Activated CD4-positive, alpha-beta T cell treated with anti-CD3 and anti-CD28 coated beads for 4 hours (primary cell): ENCODE data around the gene PPP2R1B.
"Not testable (repeated sequence)": the region's sequence is repeated elsewhere in the genome, so short reads cannot be mapped to it uniquely, and the experiment has no call there.

Experiments
- DNase-seq, 2 donors: peaks; one replicate each; pipeline ENCODE4 v3.0.0-alpha.2; 2020

The PPP2R1B gene

GRCh38 chr11:111782109-111782741 lies 16.0 kb upstream of the PPP2R1B start:
- no peak for DNase-seq

DNA sequence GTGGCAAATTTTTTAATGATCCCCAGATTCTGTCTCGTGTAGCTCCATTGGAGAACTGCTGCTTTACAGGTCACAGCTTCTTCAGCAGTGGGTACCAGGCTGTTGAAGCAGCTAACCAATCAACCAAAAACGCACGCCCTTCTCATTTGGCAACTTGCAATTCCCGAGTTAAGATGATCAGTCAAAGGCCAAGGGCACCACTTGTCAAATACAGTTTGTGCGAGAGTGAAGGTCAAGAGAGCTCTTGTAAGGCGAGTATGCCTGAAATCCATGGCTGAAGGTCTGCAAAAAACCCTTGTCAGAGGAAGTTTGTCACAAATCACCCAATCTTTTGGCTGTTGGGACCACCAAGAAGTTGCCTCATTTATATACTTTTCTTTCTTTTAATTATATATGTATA lies 12.9 kb upstream of the PPP2R1B start:
- no peak for DNase-seq

DNA sequence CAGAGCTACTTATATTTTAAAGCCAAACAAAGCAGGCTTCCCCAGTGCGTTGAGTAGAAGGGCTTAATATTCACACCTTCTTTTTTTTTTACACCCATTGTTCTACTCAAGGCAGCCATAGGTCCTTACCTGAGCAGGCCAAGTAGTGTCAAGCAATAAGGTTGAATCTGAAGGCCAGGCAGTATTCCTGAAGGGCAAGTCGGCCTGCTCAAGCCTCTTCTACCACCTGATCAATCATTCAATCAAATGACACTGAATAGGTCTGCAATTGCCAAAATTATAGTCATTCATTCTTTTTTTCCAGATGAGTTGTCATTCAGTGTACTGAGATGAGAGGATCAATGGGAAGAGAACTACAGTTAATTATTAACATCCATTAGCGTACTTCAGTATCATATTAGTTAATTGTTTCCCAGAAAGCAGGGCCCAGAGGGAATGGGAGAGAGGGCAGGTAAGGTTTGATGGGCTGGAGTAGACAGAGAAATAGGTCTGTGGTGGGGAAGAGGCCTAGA lies 11.9 kb upstream of the PPP2R1B start:
- DNase-seq: no peak

GRCh38 chr11:111777094-111778046 lies 11.2 kb upstream of the PPP2R1B start:
- peak; percentile 14 to 29 for DNase-seq

DNA sequence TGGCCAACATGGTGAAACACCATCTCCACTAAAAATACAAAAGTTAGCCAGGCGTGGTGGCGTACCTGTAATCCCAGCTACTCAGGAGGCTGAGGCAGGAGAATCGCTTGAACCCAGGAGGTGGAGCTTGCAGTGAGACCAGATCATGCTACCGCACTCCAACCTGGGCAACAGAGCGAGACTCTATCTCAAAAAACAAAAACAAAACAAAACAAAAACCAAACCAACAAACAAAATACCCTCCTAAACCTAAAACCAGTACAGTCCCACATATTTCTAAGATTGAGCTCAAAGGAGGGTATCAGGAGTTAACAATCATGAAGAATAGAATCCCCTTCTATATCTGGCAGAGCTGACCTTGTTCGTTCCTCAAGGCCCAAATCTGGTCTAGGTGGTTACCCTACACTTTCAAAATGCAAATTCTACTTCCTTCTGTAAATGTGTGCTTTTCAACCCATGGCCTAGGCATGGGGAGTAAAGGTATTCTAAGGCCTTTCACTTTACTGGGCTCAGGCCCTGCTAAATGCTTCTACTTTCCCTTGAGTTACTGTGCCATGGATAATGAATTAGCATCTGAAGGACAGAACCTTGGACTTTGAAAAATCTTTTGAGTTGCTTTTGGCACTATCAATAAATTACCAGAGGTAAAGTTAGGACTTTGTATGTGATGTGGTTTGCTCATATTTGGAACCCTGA lies 10.4 kb upstream of the PPP2R1B start:
- no peak for DNase-seq

- no peak for DNase-seq
These were observed 8.9 kb upstream of the PPP2R1B start for GRCh38 chr11:111774955-111775710.

GRCh38 chr11:111772535-111772934 lies 6.3 kb upstream of the PPP2R1B start:
- no peak for DNase-seq

- not testable (repeated sequence) for DNase-seq
These were observed 5.0 kb upstream of the PPP2R1B start for GRCh38 chr11:111771205-111771604.

DNA sequence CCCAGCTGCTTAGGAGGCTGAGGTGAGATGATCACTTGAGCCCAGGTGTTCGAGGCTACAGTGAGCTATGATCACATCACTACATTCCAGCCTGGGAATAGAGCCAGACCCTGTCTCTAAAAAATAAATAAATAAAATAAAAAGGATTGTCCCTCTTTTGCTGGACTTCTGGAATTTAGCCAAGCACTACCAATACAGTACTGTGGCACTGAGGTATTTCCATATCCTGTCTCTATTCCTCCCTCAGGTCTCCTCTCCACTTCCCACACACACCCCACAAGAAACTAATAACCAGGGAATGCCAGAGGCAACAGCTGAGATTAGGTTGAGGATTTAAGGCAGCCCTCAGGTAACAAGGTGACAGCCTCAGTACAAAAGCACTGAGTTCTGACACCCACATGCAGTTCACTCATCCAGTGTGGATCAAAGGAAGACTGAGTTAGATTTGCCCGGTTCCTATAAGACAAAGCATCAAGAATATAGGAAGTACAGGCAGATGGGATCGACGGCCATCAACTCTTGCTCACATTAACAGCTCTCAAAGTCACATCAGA lies 4.5 kb upstream of the PPP2R1B start:
- no peak for DNase-seq

- DNase-seq: no peak
These were observed 599 bp upstream of the PPP2R1B start for GRCh38 chr11:111766834-111767142.

- no peak for DNase-seq
These were observed 737 bp downstream of the PPP2R1B start for GRCh38 chr11:111765320-111765983.

DNA sequence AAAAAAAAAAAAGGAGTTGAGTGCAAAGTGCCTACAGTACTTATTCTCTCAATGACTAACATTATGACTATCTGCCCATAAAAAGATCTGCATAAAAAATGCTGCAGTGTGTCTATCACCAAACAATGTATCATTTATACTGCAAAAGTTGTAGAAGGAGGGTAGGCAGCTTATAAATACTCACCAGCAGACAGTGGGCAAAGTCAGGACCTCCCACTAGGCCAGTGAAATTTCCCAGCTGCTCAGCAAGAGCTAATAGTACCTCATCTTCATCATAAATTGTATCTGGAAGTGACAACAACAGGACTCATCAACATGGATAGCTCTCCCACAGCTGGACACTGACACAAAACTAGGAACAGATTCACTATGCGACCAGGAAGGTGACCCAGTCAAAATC lies 1.6 kb downstream of the PPP2R1B start:
- DNase-seq: no peak

- DNase-seq: no peak
These were observed 3.1 kb downstream of the PPP2R1B start for GRCh38 chr11:111762981-111763643.

- DNase-seq: no peak
These were observed 3.7 kb downstream of the PPP2R1B start for GRCh38 chr11:111762526-111762925.

- DNase-seq: no peak
These were observed 5.2 kb downstream of the PPP2R1B start for GRCh38 chr11:111761036-111761435.

GRCh38 chr11:111759778-111760407 lies 6.3 kb downstream of the PPP2R1B start:
- no peak for DNase-seq

DNA sequence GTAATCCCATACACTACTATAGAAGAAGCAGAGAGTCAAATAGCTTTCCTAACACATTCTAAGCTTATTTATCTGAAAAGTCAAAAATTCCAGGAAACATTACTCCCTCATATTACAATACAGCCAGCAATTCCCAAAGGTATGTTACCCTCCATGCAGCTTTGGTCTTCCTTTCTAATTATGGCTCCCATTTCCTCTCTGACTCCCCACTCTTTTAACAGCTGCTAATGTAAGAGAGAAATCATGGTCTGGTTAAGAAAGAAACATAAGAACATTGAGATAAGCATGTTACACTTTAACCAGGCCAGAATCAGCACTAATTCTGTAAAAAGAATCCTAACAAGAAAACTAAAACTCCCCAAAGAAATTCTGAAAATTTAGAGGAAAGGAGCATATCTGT lies 6.8 kb downstream of the PPP2R1B start:
- DNase-seq: no peak

- no peak for DNase-seq
These were observed 10.1 kb downstream of the PPP2R1B start for GRCh38 chr11:111756097-111756496.

- DNase-seq: no peak
These were observed 16.5 kb downstream of the PPP2R1B start for GRCh38 chr11:111749646-111750045.

- no peak for DNase-seq
These were observed 18.0 kb downstream of the PPP2R1B start for GRCh38 chr11:111748035-111748804.
